Naive thymus-derived CD4-positive, alpha-beta T cell (primary cell): ENCODE measurements around the gene CDH16. TPM values are rescaled to one million over a fixed set of nuclear protein-coding genes. Genes with fewer than 3 reads are reported as not detected.

Experiments
- ATAC-seq: fragments of 150-1000 bp; cut with Tn5 transposase; 2 replicates; pipeline ENCODE4 v1.10.0; 2021; ENCODE audit warnings: mild to moderate bottlenecking, moderate library complexity
- CTCF ChIA-PET: fragments of 350-600 bp; sonication (Branson Sonifier 250); formaldehyde crosslinking; loops from one replicate; lab custom pipeline; 2021; ENCODE audit warnings: antibody characterized with exemption; lab: Charles Lee
- POLR2A ChIA-PET: fragments of 350-600 bp; sonication (Branson Sonifier 250); formaldehyde crosslinking; loops from one replicate; lab custom pipeline; 2021; ENCODE audit warnings: antibody characterized with exemption, inconsistent platforms; lab: Charles Lee
- DNase-seq, 9 donors: peaks; one replicate each; pipeline versions ENCODE4 v3.0.0 to v3.0.0-alpha.2; 2020 to 2022; ENCODE audit warnings: mixed read lengths in 1 of 9
- H3K27ac ChIP-seq: one replicate; pipeline ENCODE4 v1.7.0; 2013; ENCODE audit warnings: mild to moderate bottlenecking, low read depth, low read length, moderate library complexity
- H3K27me3 ChIP-seq, 2 donors: one replicate each; pipeline ENCODE4 v1.7.0; 2013; ENCODE audit warnings: low read length in 2 of 2, mild to moderate bottlenecking in 2 of 2, moderate library complexity in 2 of 2; ENCODE audit not compliant: control insufficient read depth in 2 of 2, insufficient read depth in 2 of 2
- H3K36me3 ChIP-seq, 3 experiments: 1 replicate in 2 of 3; 2 replicates in 1 of 3; pipeline ENCODE4 v1.7.0; 2013; ENCODE audit warnings: low read length in 3 of 3, mild to moderate bottlenecking in 3 of 3, moderate library complexity in 1 of 3; ENCODE audit not compliant: insufficient read depth in 3 of 3, control insufficient read depth in 2 of 3
- H3K4me1 ChIP-seq, 2 donors: one replicate each; pipeline ENCODE4 v1.7.0; 2013; ENCODE audit warnings: low read length in 2 of 2, mild to moderate bottlenecking in 2 of 2, moderate library complexity in 1 of 2; ENCODE audit not compliant: control insufficient read depth in 2 of 2, insufficient read depth in 2 of 2
- H3K4me3 ChIP-seq: 2 replicates; pipeline ENCODE4 v1.7.0; 2013; ENCODE audit warnings: mild to moderate bottlenecking, low read length
- H3K9me3 ChIP-seq, 3 experiments: 1 replicate in 2 of 3; 2 replicates in 1 of 3; pipeline ENCODE4 v1.7.0; 2013; ENCODE audit warnings: low read length in 3 of 3; ENCODE audit not compliant: control insufficient read depth in 2 of 3
- H3K27ac Mint-ChIP-seq, 9 donors: one replicate each; pipeline ENCODE4 v1.8.0; 2020 to 2022; ENCODE audit warnings: mixed read lengths in 9 of 9, mild to moderate bottlenecking in 8 of 9, moderate library complexity in 5 of 9, inconsistent platforms in 2 of 9
- H3K27me3 Mint-ChIP-seq, 5 donors: one replicate each; pipeline ENCODE4 v1.8.0; 2021 to 2022; ENCODE audit warnings: mixed read lengths in 5 of 5, mild to moderate bottlenecking in 1 of 5
- H3K36me3 Mint-ChIP-seq, 5 donors: one replicate each; pipeline ENCODE4 v1.8.0; 2020 to 2022; ENCODE audit warnings: mixed read lengths in 5 of 5, mild to moderate bottlenecking in 3 of 5, inconsistent platforms in 1 of 5
- H3K4me1 Mint-ChIP-seq, 7 donors: one replicate each; pipeline ENCODE4 v1.8.0; 2020 to 2022; ENCODE audit warnings: mixed read lengths in 7 of 7, mild to moderate bottlenecking in 3 of 7, inconsistent platforms in 1 of 7
- H3K4me3 Mint-ChIP-seq, 10 donors: one replicate each; pipeline ENCODE4 v1.8.0; 2020 to 2022; ENCODE audit warnings: mild to moderate bottlenecking in 10 of 10, mixed read lengths in 10 of 10, moderate library complexity in 6 of 10, inconsistent platforms in 2 of 10
- H3K9me3 Mint-ChIP-seq, 11 donors: one replicate each; pipeline ENCODE4 v1.8.0; 2020 to 2022; ENCODE audit warnings: mixed read lengths in 11 of 11, mild to moderate bottlenecking in 4 of 11, inconsistent platforms in 1 of 11, moderate library complexity in 1 of 11
- intact Hi-C, 2 donors: fragments of 100-400 bp; cut with micrococcal nuclease; formaldehyde crosslinking; loops; one replicate each; pipeline ENCODE4 v1.15.1; 2023
- polyA plus RNA-seq, 2 donors: library from polyadenylated mRNA; unstranded; fragments of 300-500 nt; fragmentation: Illumina TruSeq; gene quantifications; one replicate each; pipeline ENCODE4 v1.2.3, GENCODE V29; 2021
- total RNA-seq, 6 experiments: library from RNA in 5 of 6; stranded (reverse) in 5 of 6; gene quantifications; 1 replicate in 5 of 6; 2 replicates in 1 of 6; pipeline ENCODE4 v1.2.3 and lab custom pipeline; 2021 to 2026

The CDH16 gene
- total and polyA plus RNA-seq, 7 experiments from 2014 or later: not detected

- Mint-ChIP-seq H3K4me3 (no peak overlapping the region), H3K4me1 (peaks cover 17 to 35% (median 28%) of the 10 kb centered on the region in 7 donors), H3K27ac (no peak overlapping the region), H3K36me3 (peaks cover 4 to 25% (median 5%) of the 10 kb centered on the region in 5 donors), H3K9me3 (peaks cover 0 to 2% (median 0%) of the 10 kb centered on the region in 11 donors), H3K27me3 (no peaks in the 10 kb centered on the region)
- Histone ChIP-seq H3K27me3 (no peaks in the 10 kb centered on the region), H3K9me3 (no peaks in the 10 kb centered on the region), H3K4me3 (no peak overlapping the region), H3K4me1 (peaks cover 13% of the 10 kb centered on the region in 2 donors), H3K27ac (no peak overlapping the region), H3K36me3 (peaks cover 0 to 58% (median 7%) of the 10 kb centered on the region in 3 experiments)
- intact Hi-C loops: loop anchor here in 1 of 2 donors (10.0 kb wide), 1 partner anchor 1905 kb away; the partner anchor contains the start of gene TANGO6
- ChIA-PET POLR2A (interaction anchor here (0.8 kb wide), 1 partner anchor 587 kb away, joined by 3 read pairs; no protein-coding TSS in a partner anchor), CTCF (interaction anchor here (0.5 kb wide), 1 partner anchor 321 kb away, joined by 3 read pairs; no protein-coding TSS in a partner anchor)
- no peak for DNase-seq
- ATAC-seq: no peak
Observed at GRCh38 chr16:66939366-66939765, 20.7 kb upstream of the CDH16 start.

DNA sequence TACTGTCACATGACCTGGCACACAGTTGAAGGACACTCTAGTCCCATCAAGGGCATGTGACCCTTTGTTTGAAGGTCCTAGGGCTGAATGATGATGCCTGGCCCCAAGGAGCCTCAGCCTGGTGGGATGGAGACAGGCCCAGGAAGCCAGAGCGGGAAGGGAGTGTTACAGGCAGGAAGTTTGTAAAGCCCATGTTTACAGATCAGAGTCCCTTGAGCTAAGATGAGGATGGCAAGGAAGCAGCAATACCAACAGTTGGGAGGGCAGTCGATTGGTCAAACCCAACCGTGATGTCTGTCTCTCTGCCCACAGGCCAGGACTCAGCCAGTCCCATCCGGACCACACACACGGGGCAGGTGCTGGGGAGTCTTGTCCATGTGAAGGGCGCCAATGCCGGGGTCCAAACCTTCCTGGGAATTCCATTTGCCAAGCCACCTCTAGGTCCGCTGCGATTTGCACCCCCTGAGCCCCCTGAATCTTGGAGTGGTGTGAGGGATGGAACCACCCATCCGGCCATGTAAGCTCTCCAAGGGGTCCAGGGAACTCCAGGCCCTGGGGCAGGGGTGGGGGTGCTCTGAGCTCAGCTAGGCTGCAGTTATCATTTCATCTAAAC is 19.1 kb upstream of the CDH16 start:
- ChIA-PET CTCF (no interaction called here), POLR2A (no interaction called here)
- Histone ChIP-seq H3K4me1 (peaks cover 21 to 23% of the 10 kb centered on the region in 2 donors), H3K27ac (no peak overlapping the region), H3K9me3 (no peaks in the 10 kb centered on the region), H3K27me3 (no peaks in the 10 kb centered on the region), H3K4me3 (no peak overlapping the region), H3K36me3 (peaks cover 0 to 54% (median 7%) of the 10 kb centered on the region in 3 experiments)
- no peaks in the 10 kb centered on the region for H3K27me3 Mint-ChIP-seq
- peak overlapping the region in 6 of 10 donors; percentile 17 to 98 (median 54) for H3K4me3 Mint-ChIP-seq
- peaks cover 4 to 27% (median 8%) of the 10 kb centered on the region in 5 donors for H3K36me3 Mint-ChIP-seq
- intact Hi-C loops: loop anchor here in 1 of 2 donors (10.0 kb wide), 1 partner anchor 1907 kb away; the partner anchor contains the start of gene TANGO6
- peaks cover 27 to 51% (median 42%) of the 10 kb centered on the region in 7 donors for H3K4me1 Mint-ChIP-seq
- H3K9me3 Mint-ChIP-seq: peaks cover 0 to 8% (median 0%) of the 10 kb centered on the region in 11 donors
- DNase-seq (no peak), ATAC-seq (no peak)
- H3K27ac Mint-ChIP-seq: peak overlapping the region in 4 of 9 donors; percentile 11 to 70 (median 60)

DNA sequence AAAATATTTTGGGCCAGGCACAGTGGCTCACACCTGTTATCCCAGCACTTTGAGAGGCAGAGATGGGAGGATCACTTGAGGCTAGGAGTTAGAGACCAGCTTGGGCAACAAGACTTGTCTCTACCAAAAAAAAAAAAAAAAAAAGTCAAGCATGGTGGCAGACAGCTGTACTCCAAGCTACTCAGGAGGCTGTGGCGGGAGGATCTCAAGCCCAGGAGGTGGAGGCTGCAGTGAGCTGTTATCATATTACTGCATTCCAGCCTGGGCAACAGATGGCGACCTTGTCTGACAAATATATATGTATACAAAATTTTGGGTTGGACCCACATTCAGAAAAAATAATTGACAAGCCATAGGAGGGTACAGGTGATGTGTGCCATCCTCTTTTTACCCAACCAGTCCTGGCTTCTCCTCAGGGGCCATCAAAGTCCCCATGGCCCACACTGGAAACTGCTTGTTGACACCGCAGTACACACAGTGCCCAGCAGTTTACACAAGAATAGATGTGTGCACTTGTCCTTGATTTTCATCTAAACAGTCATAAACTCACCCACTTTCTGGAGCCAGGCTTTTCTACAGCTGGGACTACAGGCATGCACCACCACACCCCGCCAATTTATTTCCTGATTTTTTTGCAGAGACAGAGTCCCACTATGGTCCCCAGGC is 18.3 kb upstream of the CDH16 start:
- Histone ChIP-seq H3K27me3 (no peaks in the 10 kb centered on the region), H3K4me3 (no peak overlapping the region), H3K9me3 (no peaks in the 10 kb centered on the region), H3K27ac (peak overlapping the region; percentile 97), H3K4me1 (peaks cover 24 to 31% of the 10 kb centered on the region in 2 donors), H3K36me3 (peaks cover 0 to 51% (median 7%) of the 10 kb centered on the region in 3 experiments)
- intact Hi-C loops: loop anchor here in 1 of 2 donors (10.0 kb wide), 1 partner anchor 1908 kb away; the partner anchor contains the start of gene TANGO6
- ATAC-seq (no peak), DNase-seq (no peak)
- no peaks in the 10 kb centered on the region for H3K27me3 Mint-ChIP-seq
- H3K36me3 Mint-ChIP-seq: peaks cover under 1 to 23% (median 6%) of the 10 kb centered on the region in 5 donors
- H3K9me3 Mint-ChIP-seq: peaks cover 0 to 8% (median 0%) of the 10 kb centered on the region in 11 donors
- peak overlapping the region; percentile 9 to 98 (median 72) for H3K27ac Mint-ChIP-seq
- H3K4me1 Mint-ChIP-seq: peaks cover 35 to 59% (median 51%) of the 10 kb centered on the region in 7 donors
- H3K4me3 Mint-ChIP-seq: peak overlapping the region; percentile 12 to 99 (median 97)
- CTCF ChIA-PET: interaction anchor here (1.0 kb wide), 1 partner anchor 64 kb away, joined by 3 read pairs; no protein-coding TSS in a partner anchor
- POLR2A ChIA-PET: interaction anchor here (0.9 kb wide), 1 partner anchor 234 kb away, joined by 3 read pairs; no protein-coding TSS in a partner anchor

DNA sequence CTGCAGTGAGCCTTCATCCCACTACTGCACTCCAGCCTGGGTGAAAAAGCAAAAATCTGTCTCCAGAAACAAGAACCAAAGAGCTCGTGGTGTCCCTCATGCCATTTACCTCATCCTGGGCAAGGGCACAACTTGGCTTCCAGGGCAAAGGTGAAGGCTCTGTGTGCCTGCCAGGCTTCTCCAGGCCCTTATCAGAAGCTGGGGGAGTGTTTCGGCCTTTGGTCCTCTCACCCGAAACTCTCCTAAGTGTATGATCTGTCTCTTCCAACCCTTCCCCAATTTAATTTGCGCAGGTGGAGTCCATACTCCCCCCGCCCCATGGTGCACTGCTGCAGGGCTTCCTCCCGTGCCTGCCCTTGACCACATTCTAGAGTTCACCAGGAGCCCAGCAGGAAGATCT is 17.8 kb upstream of the CDH16 start:
- Histone ChIP-seq H3K9me3 (no peaks in the 10 kb centered on the region), H3K4me3 (no peak overlapping the region), H3K4me1 (peaks cover 24 to 35% of the 10 kb centered on the region in 2 donors), H3K27ac (peak overlapping the region; percentile 97), H3K36me3 (peaks cover 0 to 51% (median 7%) of the 10 kb centered on the region in 3 experiments), H3K27me3 (no peaks in the 10 kb centered on the region)
- peaks cover 0 to 25% (median 6%) of the 10 kb centered on the region in 5 donors for H3K36me3 Mint-ChIP-seq
- H3K27ac Mint-ChIP-seq: peak overlapping the region; percentile 25 to 98 (median 72)
- ChIA-PET POLR2A (interaction anchor here (0.9 kb wide), 1 partner anchor 235 kb away, joined by 3 read pairs; no protein-coding TSS in a partner anchor), CTCF (interaction anchor here (1.0 kb wide), 1 partner anchor 64 kb away, joined by 3 read pairs; no protein-coding TSS in a partner anchor)
- H3K4me3 Mint-ChIP-seq: peak overlapping the region; percentile 23 to 99 (median 97)
- DNase-seq (no peak), ATAC-seq (no peak)
- H3K9me3 Mint-ChIP-seq: peaks cover 0 to 8% (median 0%) of the 10 kb centered on the region in 11 donors
- intact Hi-C loops: loop anchor here in 1 of 2 donors (10.0 kb wide), 1 partner anchor 1908 kb away; the partner anchor contains the start of gene TANGO6
- H3K4me1 Mint-ChIP-seq: peaks cover 38 to 63% (median 54%) of the 10 kb centered on the region in 7 donors
- no peaks in the 10 kb centered on the region for H3K27me3 Mint-ChIP-seq

DNA sequence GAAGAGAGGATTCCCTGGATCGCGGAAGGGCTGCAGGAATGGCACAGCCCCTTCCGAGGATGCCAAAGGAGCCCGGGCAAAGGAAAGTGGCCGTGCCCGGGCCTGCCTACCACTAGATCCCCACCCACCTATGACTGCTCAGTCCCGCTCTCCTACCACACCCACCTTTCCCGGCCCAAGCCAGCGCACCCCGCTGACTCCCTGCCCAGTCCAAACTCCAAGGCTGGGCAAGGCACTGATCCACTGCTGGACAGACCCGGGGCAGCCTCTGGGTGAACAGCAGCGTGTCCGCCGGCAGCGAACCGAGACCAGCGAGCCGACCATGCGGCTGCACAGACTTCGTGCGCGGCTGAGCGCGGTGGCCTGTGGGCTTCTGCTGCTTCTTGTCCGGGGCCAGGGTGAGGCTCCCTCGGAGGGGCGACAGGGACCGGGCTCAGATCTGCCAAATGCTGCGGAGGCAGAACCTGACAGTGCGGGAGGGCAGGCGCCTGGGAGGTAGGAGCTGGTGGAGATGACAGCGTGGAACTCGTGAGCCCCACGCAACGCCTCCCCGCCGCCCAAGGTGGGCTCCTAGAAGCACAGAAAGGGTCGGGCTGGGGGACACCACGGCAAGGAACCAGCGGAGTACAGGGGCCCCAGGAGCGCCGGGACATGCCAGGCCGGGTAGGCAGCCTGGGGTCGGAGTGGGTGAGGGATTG is 16.8 kb upstream of the CDH16 start, which contains the start of gene CES2:
Gene CES2, plus strand, starts transcription at position 203 of the 698 bp plus-strand sequence. Its CDS starts 120 bp downstream, at position 323.
- DNase-seq: no peak
- Histone ChIP-seq H3K9me3 (no peaks in the 10 kb centered on the region), H3K36me3 (peaks cover 0 to 44% (median 3%) of the 10 kb centered on the region in 3 experiments), H3K4me1 (peaks cover 24 to 35% of the 10 kb centered on the region in 2 donors), H3K27ac (peak within 1 kb of the TSS; percentile 97), H3K4me3 (peak within 1 kb of the TSS; percentile 96), H3K27me3 (no peaks in the 10 kb centered on the region)
- Mint-ChIP-seq H3K27me3 (no peaks in the 10 kb centered on the region), H3K9me3 (peaks cover 0 to 8% (median 0%) of the 10 kb centered on the region in 11 donors), H3K36me3 (peaks cover 0 to 25% (median 6%) of the 10 kb centered on the region in 5 donors), H3K4me3 (peak within 1 kb of the TSS; percentile 91 to 99 (median 98)), H3K27ac (peak within 1 kb of the TSS; percentile 96 to 99 (median 98)), H3K4me1 (peaks cover 38 to 63% (median 54%) of the 10 kb centered on the region in 7 donors)
- intact Hi-C loops: loop anchor here in 1 of 2 donors (10.0 kb wide), 1 partner anchor 1909 kb away; the partner anchor contains the start of gene TANGO6
- no peak for ATAC-seq
- POLR2A ChIA-PET: interaction anchor here (2.4 kb wide), 1 partner anchor 105 kb away, joined by 7 read pairs; the partner anchor contains the start of gene NAE1
- CTCF ChIA-PET: no interaction called here
